Measurements from ENCODE around the gene ATP8B3. TPM values are rescaled to one million over a fixed set of nuclear protein-coding genes. Genes with fewer than 3 reads are reported as not detected.

The ATP8B3 gene
- total RNA-seq: 0.52 TPM

DNA sequence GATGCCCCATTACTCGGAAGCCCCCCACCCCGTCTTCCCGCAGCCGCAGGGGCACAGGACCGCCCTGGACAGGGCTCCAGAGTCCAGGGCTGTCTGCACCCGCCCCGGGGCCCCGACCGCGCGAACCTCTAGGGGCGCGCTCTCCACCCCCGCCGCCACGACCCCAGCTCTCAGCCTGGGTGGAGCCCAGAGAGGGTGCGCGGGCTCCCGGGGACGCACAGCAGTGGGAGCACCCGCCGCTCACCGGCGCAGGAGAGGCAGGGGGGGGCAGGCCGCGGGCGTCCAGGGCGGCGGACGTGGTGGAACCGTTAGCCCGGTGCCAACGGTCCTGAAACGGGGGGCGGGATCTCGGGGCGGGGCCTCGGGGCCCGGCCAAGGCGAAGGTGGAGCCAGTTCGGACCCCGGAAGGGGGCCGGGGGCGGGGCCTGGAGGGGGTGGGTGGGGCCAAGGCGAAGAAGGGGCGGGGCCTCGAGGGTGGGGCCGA, at the start of gene ATP8B3:
TSS of gene ATP8B3 (minus strand) at position 335 of the 484 bp plus-strand sequence. CDS start 540 bp downstream, outside the sequence.
- H3K4me1 ChIP-seq (ENCODE audit: control insufficient read depth in 3 of 3, insufficient read depth in 3 of 3, low read length in 3 of 3): peaks cover 11 to 27% (median 22%) of the 10 kb centered on the region in 3 donors
- peak within 1 kb of the TSS; percentile 64 to 79 (median 76) for H3K4me3 ChIP-seq (ENCODE audit: low read length in 3 of 3)
- no peaks in the 10 kb centered on the region for H3K9me3 ChIP-seq (ENCODE audit: control insufficient read depth in 3 of 3, low read length in 3 of 3)
- H3K27me3 ChIP-seq (ENCODE audit: control insufficient read depth in 3 of 3, insufficient read depth in 3 of 3, low read length in 3 of 3): peaks cover 0 to 3% (median 0%) of the 10 kb centered on the region in 3 donors
- H3K36me3 ChIP-seq (ENCODE audit: control insufficient read depth in 3 of 3, insufficient read depth in 3 of 3, low read length in 3 of 3): peaks cover 11 to 12% (median 12%) of the 10 kb centered on the region in 3 donors
- peak within 1 kb of the TSS; percentile 33 to 80 (median 71) for H3K9ac ChIP-seq (ENCODE audit: low read depth in 1 of 3, low read length in 3 of 3)
- H3K27ac ChIP-seq (ENCODE audit: low read depth, low read length): peak within 1 kb of the TSS; percentile 30

GRCh38 chr19:1861599-1862031, 49.5 kb upstream of the ATP8B3 start:
- peak overlapping the region; percentile 30 for H3K27ac ChIP-seq (ENCODE audit: low read depth, low read length)
- H3K9ac ChIP-seq (ENCODE audit: low read depth in 1 of 3, low read length in 3 of 3): peak overlapping the region in 2 of 3 donors; percentile 23 to 40
- peak overlapping the region in 1 of 3 donors; percentile 38 for H3K4me3 ChIP-seq (ENCODE audit: low read length in 3 of 3)
- H3K9me3 ChIP-seq (ENCODE audit: control insufficient read depth in 3 of 3, low read length in 3 of 3): no peaks in the 10 kb centered on the region
- H3K4me1 ChIP-seq (ENCODE audit: control insufficient read depth in 3 of 3, insufficient read depth in 3 of 3, low read length in 3 of 3): peaks cover 12 to 47% (median 35%) of the 10 kb centered on the region in 3 donors
- no peaks in the 10 kb centered on the region for H3K36me3 ChIP-seq (ENCODE audit: control insufficient read depth in 3 of 3, insufficient read depth in 3 of 3, low read length in 3 of 3)
- peaks cover 0 to 13% (median 4%) of the 10 kb centered on the region in 3 donors for H3K27me3 ChIP-seq (ENCODE audit: control insufficient read depth in 3 of 3, insufficient read depth in 3 of 3, low read length in 3 of 3)

DNA sequence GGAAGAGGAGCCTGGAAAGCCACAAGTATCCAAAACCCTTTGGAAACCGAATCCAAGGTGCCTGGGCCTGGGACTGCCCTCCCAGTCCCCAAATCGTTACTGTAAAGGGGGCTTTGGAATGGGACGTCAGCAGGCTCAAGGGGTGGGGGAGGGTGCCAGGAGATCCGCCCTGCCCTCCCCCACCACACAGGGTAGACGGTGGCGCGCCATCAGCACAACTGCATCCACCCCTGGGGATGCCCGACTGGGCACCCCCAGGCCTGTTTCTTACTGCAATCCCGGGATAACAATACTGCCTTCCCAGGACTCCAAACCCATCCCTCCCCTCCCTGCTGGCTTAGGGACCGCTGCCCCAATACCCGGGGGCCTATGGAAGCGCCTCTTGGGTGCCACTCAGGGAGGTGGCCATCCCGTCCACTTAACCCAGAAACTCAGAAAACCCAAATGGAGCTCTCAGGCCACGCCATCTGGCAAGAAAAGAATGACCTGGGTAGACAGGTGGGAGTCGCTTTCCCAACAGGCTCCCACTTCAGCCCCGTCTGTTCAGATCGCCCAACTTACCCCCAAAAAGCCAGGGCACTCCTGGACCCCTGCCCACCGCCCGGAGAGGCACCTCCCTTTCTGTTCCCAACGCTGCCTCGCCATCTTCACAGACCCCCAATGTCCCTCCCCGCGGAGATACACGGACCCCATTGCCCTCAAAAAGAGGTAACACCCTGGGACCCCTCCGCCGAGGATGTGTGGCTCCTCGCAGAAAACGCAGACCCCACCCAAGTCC, 48.9 kb upstream of the ATP8B3 start:
- H3K9me3 ChIP-seq (ENCODE audit: control insufficient read depth in 3 of 3, low read length in 3 of 3): no peaks in the 10 kb centered on the region
- H3K27me3 ChIP-seq (ENCODE audit: control insufficient read depth in 3 of 3, insufficient read depth in 3 of 3, low read length in 3 of 3): peaks cover 0 to 13% (median 10%) of the 10 kb centered on the region in 3 donors
- no peak overlapping the region for H3K27ac ChIP-seq (ENCODE audit: low read depth, low read length)
- H3K4me3 ChIP-seq (ENCODE audit: low read length in 3 of 3): no peak overlapping the region
- peak overlapping the region in 1 of 3 donors; percentile 23 for H3K9ac ChIP-seq (ENCODE audit: low read depth in 1 of 3, low read length in 3 of 3)
- H3K36me3 ChIP-seq (ENCODE audit: control insufficient read depth in 3 of 3, insufficient read depth in 3 of 3, low read length in 3 of 3): no peaks in the 10 kb centered on the region
- peaks cover 18 to 53% (median 41%) of the 10 kb centered on the region in 3 donors for H3K4me1 ChIP-seq (ENCODE audit: control insufficient read depth in 3 of 3, insufficient read depth in 3 of 3, low read length in 3 of 3)

DNA sequence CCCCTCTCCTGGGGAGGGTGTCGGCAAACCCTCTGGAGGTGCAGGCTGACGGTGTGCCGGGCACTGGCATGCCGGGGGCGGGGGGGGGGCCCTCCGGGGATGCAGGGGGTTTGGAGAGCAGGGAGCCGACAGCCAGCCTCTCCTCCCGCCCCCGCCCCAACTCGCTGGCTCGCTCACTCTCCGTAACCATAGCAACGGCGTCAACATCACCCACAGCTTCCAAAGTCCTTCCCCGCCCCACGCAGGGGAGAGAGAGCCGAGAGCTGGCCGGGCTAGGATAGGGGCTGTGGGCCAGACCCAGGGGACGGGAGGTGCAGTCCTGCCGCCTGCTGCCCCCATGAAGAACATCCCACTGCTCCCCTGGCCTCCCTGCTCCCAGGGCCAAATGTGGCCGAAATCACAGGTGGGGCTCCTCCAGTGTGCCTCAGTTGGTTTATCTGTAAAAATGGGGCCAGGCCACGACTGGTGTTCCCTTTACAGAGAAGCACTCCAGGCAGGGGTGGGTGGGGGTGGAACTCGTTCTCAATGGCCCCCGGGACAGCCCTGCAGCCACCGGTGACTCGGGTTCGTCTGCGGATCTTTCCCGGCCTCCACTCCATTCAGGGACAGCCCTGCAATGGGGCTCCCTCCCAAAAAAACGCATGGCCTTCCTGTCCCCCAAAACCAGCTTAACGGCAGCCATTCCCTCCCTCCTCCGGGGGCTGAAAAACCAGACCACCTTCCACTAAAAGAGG, 48.1 kb upstream of the ATP8B3 start:
- Histone ChIP-seq H3K27ac (ENCODE audit: low read depth, low read length) (no peak overlapping the region), H3K9me3 (ENCODE audit: control insufficient read depth in 3 of 3, low read length in 3 of 3) (no peaks in the 10 kb centered on the region), H3K4me1 (ENCODE audit: control insufficient read depth in 3 of 3, insufficient read depth in 3 of 3, low read length in 3 of 3) (peaks cover 23 to 60% (median 48%) of the 10 kb centered on the region in 3 donors), H3K27me3 (ENCODE audit: control insufficient read depth in 3 of 3, insufficient read depth in 3 of 3, low read length in 3 of 3) (peaks cover 0 to 19% (median 16%) of the 10 kb centered on the region in 3 donors), H3K36me3 (ENCODE audit: control insufficient read depth in 3 of 3, insufficient read depth in 3 of 3, low read length in 3 of 3) (no peaks in the 10 kb centered on the region), H3K9ac (ENCODE audit: low read depth in 1 of 3, low read length in 3 of 3) (no peak overlapping the region), H3K4me3 (ENCODE audit: low read length in 3 of 3) (no peak overlapping the region)

DNA sequence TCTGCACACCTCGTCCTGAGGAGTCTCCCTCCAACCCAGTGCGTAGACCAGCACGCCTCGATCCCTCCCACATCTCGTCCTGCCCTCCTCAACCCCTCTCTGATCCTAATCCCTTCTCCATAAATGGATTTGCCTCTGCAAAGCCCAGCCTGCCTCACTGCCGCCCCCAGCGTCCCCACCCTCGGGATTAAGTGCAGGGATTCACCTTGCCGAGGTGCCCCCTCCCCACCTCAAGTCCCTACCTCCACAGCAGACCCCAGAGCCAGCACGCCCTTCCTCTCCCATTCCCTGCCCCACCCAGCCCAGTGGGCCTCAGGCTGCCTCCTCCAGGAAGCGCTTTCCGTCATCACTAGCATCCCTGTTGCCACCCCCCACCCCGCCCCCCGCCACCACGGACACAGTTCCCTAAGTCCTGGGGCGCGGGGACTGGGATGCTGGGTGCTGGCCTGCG, 47.3 kb upstream of the ATP8B3 start:
- peaks cover 24 to 59% (median 49%) of the 10 kb centered on the region in 3 donors for H3K4me1 ChIP-seq (ENCODE audit: control insufficient read depth in 3 of 3, insufficient read depth in 3 of 3, low read length in 3 of 3)
- no peak overlapping the region for H3K4me3 ChIP-seq (ENCODE audit: low read length in 3 of 3)
- H3K36me3 ChIP-seq (ENCODE audit: control insufficient read depth in 3 of 3, insufficient read depth in 3 of 3, low read length in 3 of 3): no peaks in the 10 kb centered on the region
- H3K9ac ChIP-seq (ENCODE audit: low read depth in 1 of 3, low read length in 3 of 3): no peak overlapping the region
- H3K27ac ChIP-seq (ENCODE audit: low read depth, low read length): no peak overlapping the region
- H3K27me3 ChIP-seq (ENCODE audit: control insufficient read depth in 3 of 3, insufficient read depth in 3 of 3, low read length in 3 of 3): peaks cover 0 to 19% (median 16%) of the 10 kb centered on the region in 3 donors
- H3K9me3 ChIP-seq (ENCODE audit: control insufficient read depth in 3 of 3, low read length in 3 of 3): no peaks in the 10 kb centered on the region

- H3K36me3 ChIP-seq (ENCODE audit: control insufficient read depth in 3 of 3, insufficient read depth in 3 of 3, low read length in 3 of 3): no peaks in the 10 kb centered on the region
- no peaks in the 10 kb centered on the region for H3K9me3 ChIP-seq (ENCODE audit: control insufficient read depth in 3 of 3, low read length in 3 of 3)
- no peak overlapping the region for H3K4me3 ChIP-seq (ENCODE audit: low read length in 3 of 3)
- H3K27ac ChIP-seq (ENCODE audit: low read depth, low read length): peak overlapping the region; percentile 76
- H3K9ac ChIP-seq (ENCODE audit: low read depth in 1 of 3, low read length in 3 of 3): no peak overlapping the region
- H3K27me3 ChIP-seq (ENCODE audit: control insufficient read depth in 3 of 3, insufficient read depth in 3 of 3, low read length in 3 of 3): peaks cover 0 to 19% (median 16%) of the 10 kb centered on the region in 3 donors
- peaks cover 24 to 60% (median 50%) of the 10 kb centered on the region in 3 donors for H3K4me1 ChIP-seq (ENCODE audit: control insufficient read depth in 3 of 3, insufficient read depth in 3 of 3, low read length in 3 of 3)
Observed at GRCh38 chr19:1858412-1859081, 46.5 kb upstream of the ATP8B3 start.

GRCh38 chr19:1857648-1858326, 45.7 kb upstream of the ATP8B3 start:
- peak overlapping the region in 1 of 3 donors; percentile 6 for H3K4me3 ChIP-seq (ENCODE audit: low read length in 3 of 3)

DNA sequence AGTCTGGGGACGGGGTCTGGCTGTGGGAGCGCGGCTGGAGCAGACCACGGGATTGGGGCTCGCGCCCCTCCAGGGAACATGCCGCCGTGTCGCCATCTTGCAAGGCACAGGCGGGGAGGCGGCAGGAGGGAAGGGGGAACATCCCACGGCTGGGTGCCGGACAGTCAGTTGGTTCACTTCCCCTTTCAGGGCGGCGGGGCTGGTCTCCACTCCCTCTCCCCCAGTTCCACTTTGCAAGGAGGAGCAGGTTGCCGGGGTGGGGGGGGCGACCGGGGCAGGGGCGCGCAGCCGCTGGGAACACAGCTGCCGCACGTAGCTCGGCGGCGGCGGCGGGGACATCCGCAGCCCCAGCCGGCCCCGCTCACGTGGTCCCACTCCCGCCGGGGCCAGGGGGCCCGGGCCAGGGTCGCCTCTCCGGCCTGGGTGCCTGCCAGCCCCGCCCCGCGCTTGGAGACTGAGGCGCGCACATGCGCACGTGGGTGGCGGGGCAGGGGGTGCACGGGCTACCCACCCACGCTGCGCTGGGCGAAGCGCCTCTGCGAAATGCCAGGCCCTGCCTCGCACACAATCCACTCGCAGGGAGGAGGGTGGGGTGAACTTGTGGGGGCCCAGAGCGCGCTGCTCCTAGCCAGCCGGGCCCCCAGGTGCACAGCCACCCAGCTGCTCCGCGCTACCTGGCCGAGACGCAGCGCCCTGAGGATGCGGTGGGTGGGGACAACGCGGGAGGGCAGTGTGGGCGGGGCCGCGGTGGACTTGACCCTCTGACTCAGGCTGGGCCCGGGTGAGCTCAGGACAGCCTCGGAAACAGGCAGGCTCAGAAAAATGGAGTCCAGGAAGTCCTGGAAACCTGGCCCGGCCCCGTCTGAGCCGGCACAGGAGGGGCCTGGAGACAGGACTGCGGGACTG, 44.9 kb upstream of the ATP8B3 start:
- Histone ChIP-seq H3K9ac (ENCODE audit: low read depth in 1 of 3, low read length in 3 of 3) (peak overlapping the region; percentile 32 to 74 (median 72)), H3K4me1 (ENCODE audit: control insufficient read depth in 3 of 3, insufficient read depth in 3 of 3, low read length in 3 of 3) (peaks cover 26 to 62% (median 49%) of the 10 kb centered on the region in 3 donors), H3K36me3 (ENCODE audit: control insufficient read depth in 3 of 3, insufficient read depth in 3 of 3, low read length in 3 of 3) (no peaks in the 10 kb centered on the region), H3K9me3 (ENCODE audit: control insufficient read depth in 3 of 3, low read length in 3 of 3) (no peaks in the 10 kb centered on the region), H3K27me3 (ENCODE audit: control insufficient read depth in 3 of 3, insufficient read depth in 3 of 3, low read length in 3 of 3) (peaks cover 0 to 19% (median 16%) of the 10 kb centered on the region in 3 donors), H3K4me3 (ENCODE audit: low read length in 3 of 3) (peak overlapping the region; percentile 52 to 67 (median 60)), H3K27ac (ENCODE audit: low read depth, low read length) (peak overlapping the region; percentile 76)

More at GRCh38 chr19:1857648-1858326, 45.7 kb upstream of the ATP8B3 start:
- Histone ChIP-seq H3K27ac (ENCODE audit: low read depth, low read length) (peak overlapping the region; percentile 76), H3K36me3 (ENCODE audit: control insufficient read depth in 3 of 3, insufficient read depth in 3 of 3, low read length in 3 of 3) (no peaks in the 10 kb centered on the region), H3K4me1 (ENCODE audit: control insufficient read depth in 3 of 3, insufficient read depth in 3 of 3, low read length in 3 of 3) (peaks cover 26 to 66% (median 51%) of the 10 kb centered on the region in 3 donors), H3K9me3 (ENCODE audit: control insufficient read depth in 3 of 3, low read length in 3 of 3) (no peaks in the 10 kb centered on the region), H3K9ac (ENCODE audit: low read depth in 1 of 3, low read length in 3 of 3) (peak overlapping the region in 1 of 3 donors; percentile 23), H3K27me3 (ENCODE audit: control insufficient read depth in 3 of 3, insufficient read depth in 3 of 3, low read length in 3 of 3) (peaks cover 0 to 19% (median 16%) of the 10 kb centered on the region in 3 donors)

All from skeletal muscle tissue (tissue), 4 donors.